Glutamatergic neuron (in vitro differentiated cells): Measurements from ENCODE around the gene PNPLA7. TPM values are rescaled to one million over a fixed set of nuclear protein-coding genes. Genes with fewer than 3 reads are reported as not detected.
A peak's percentile ranks its signal among the peaks of the same experiment; 100 is the strongest.

ENCODE experiments used
- DNase-seq: peaks from one replicate; pipeline ENCODE4 v3.0.0; 2022
- H3K27ac Mint-ChIP-seq: one replicate; pipeline ENCODE4 v1.8.0; 2020; ENCODE audit warnings: mild to moderate bottlenecking, mixed read lengths, inconsistent platforms; ENCODE audit not compliant: unreplicated experiment
- H3K27me3 Mint-ChIP-seq: one replicate; pipeline ENCODE4 v1.8.0; 2020; ENCODE audit warnings: mild to moderate bottlenecking, moderate library complexity, mixed read lengths, inconsistent platforms; ENCODE audit not compliant: unreplicated experiment
- H3K36me3 Mint-ChIP-seq: one replicate; pipeline ENCODE4 v1.8.0; 2020; ENCODE audit warnings: mild to moderate bottlenecking, mixed read lengths, inconsistent platforms; ENCODE audit not compliant: unreplicated experiment
- H3K4me1 Mint-ChIP-seq: one replicate; pipeline ENCODE4 v1.8.0; 2020; ENCODE audit warnings: mild to moderate bottlenecking, low read depth, mixed read lengths, inconsistent platforms; ENCODE audit not compliant: unreplicated experiment
- H3K4me3 Mint-ChIP-seq: one replicate; pipeline ENCODE4 v1.8.0; 2020; ENCODE audit warnings: mild to moderate bottlenecking, mixed read lengths, inconsistent platforms; ENCODE audit not compliant: unreplicated experiment
- H3K9me3 Mint-ChIP-seq: one replicate; pipeline ENCODE4 v1.8.0; 2020; ENCODE audit warnings: mild to moderate bottlenecking, moderate library complexity, mixed read lengths, inconsistent platforms; ENCODE audit not compliant: unreplicated experiment
- total RNA-seq: library from RNA; stranded (reverse); fragmentation: NEBNext Ultra II Directional; extraction: Animal tissue kit (Norgen Biotek cat#: 25700); gene quantifications from one replicate; pipeline ENCODE4 v1.2.1, GENCODE V29; 2021; ENCODE audit not compliant: unreplicated experiment
- TF ChIP-seq, protein P1 (sequence below): fragments of 200-600 bp; sonication (generic); IDR thresholded peaks from one replicate; pipeline ENCODE4 v1.5.0; 2021; ENCODE audit not compliant: partially characterized antibody, unreplicated experiment

PNPLA7 gene
- total RNA-seq, 1 donor from 2014 or later: 6.7 TPM

DNA sequence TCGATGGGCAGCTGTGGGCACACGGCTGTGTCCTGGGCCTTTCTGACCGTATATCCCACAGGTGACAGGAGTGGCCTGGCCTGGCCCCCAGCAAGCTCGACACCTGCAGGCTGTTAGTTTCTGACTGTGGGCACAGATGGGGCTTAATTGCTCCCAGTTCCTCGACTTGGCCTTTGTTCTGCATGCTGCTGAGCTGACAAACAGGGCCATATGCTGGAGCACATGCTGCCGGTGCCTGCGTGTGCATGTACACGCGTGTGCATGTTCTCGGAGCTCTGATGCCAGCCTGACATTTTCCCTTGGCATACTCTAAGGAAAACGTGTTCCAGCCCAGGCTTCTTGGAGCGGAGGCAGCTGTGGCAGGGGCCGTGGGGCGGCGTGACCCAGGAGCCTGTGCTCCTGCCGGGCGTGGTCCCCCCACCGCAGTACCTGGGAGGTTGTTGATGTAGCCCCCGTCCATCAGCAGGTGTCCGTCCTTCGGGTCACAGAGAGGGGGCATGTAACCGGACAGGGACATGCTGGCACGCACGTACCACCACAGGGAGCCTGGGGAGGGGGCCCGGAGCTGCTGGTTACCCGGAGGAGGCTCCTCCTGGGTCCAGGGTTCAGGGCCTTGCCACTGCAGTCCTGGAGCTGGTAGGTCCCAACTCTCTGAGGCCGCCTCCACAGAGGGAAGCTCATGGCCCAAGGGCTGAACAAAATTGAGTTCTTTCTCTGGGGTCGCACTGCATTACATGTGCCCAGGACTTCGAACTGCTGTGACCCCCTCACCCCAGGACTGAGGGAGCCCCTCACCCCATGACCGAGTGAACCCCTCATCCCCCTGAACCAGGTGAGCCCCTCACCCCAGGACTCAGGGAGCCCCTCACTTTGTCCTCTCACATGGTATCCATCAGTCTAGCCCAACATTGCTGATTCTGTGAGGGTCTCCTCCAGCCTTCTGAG, 86.9 kb downstream of the PNPLA7 start:
- TF ChIP-seq, protein P1, sequence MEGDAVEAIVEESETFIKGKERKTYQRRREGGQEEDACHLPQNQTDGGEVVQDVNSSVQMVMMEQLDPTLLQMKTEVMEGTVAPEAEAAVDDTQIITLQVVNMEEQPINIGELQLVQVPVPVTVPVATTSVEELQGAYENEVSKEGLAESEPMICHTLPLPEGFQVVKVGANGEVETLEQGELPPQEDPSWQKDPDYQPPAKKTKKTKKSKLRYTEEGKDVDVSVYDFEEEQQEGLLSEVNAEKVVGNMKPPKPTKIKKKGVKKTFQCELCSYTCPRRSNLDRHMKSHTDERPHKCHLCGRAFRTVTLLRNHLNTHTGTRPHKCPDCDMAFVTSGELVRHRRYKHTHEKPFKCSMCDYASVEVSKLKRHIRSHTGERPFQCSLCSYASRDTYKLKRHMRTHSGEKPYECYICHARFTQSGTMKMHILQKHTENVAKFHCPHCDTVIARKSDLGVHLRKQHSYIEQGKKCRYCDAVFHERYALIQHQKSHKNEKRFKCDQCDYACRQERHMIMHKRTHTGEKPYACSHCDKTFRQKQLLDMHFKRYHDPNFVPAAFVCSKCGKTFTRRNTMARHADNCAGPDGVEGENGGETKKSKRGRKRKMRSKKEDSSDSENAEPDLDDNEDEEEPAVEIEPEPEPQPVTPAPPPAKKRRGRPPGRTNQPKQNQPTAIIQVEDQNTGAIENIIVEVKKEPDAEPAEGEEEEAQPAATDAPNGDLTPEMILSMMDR: no peak
- H3K4me3 Mint-ChIP-seq: no peak overlapping the region
- peaks cover 2% of the 10 kb centered on the region for H3K4me1 Mint-ChIP-seq
- H3K27ac Mint-ChIP-seq: no peak overlapping the region
- H3K36me3 Mint-ChIP-seq: peaks cover 6% of the 10 kb centered on the region
- peaks cover 5% of the 10 kb centered on the region for H3K27me3 Mint-ChIP-seq
- peaks cover 8% of the 10 kb centered on the region for H3K9me3 Mint-ChIP-seq
- DNase-seq: no peak

DNA sequence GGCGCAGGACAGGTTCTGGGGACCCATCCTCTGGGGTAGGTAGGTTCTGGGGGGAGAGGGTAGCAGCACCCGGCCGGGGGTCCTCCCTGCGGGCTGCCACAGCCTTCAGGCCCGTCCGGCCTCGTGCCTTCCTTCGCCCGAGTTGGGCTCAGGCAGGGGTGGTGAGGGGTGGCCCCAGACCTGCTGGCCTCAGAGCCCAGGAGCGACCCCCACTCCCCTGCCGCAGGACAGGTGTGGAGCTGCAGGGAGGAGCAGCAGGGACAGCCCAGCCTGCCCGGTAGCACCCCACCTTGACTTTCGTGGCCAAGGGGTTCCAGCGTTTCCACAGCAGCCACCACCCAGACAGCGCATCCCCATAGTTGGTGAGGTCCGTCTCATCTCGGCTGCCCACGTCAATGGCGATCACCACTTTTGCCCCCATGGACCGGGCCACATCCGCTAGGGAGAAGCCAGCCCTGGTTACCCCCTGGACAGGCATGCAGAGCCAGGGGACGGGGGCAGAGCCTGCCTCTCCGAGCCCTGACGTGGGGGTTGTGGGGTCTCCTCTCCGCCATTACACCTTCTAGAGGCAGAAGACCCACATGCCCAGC, 87.7 kb downstream of the PNPLA7 start:
- TF ChIP-seq, protein P1: no peak
- H3K27ac Mint-ChIP-seq: no peak overlapping the region
- peaks cover 6% of the 10 kb centered on the region for H3K36me3 Mint-ChIP-seq
- peaks cover 2% of the 10 kb centered on the region for H3K4me1 Mint-ChIP-seq
- H3K27me3 Mint-ChIP-seq: peaks cover 5% of the 10 kb centered on the region
- H3K4me3 Mint-ChIP-seq: no peak overlapping the region
- H3K9me3 Mint-ChIP-seq: peaks cover 8% of the 10 kb centered on the region
- DNase-seq: no peak

DNA sequence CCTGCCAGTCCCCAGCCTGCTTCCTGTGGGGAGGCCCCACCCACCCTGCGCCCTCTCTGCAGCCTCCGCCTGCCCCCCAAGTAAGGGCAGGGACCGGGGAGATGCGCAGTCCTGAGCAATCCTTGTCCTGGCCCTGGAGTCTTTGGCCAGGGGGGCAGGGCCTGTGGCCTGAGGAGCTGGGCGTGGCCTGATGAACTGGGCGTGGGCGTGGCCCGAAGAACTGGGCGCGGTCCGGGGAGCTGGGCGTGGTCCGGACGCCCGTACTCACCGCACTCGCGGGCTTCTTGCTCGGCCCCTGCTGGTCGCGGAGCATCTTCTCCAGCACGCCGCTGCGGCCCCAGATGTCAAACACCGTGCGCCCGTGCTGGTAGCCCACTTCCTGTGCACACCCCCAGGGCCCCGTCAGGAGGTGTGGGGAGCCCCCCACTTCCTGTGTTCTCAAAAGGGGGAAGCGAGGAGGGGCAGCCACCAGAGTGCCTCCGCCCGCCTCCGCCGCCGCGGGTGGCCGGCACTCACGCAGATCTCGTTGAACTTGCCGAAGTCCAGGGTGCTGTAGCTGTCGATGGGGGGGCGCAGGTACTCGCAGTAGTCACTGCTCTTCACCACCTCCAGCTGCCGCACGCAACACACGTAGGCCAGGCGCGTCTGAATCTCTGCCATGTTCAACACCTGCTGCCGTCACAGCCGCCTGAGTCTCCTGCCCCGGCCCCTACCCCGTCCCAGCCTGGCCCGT, 88.4 kb downstream of the PNPLA7 start:
- Mint-ChIP-seq H3K36me3 (peaks cover 6% of the 10 kb centered on the region), H3K4me3 (no peak overlapping the region), H3K4me1 (peaks cover 2% of the 10 kb centered on the region), H3K9me3 (peaks cover 8% of the 10 kb centered on the region), H3K27ac (no peak overlapping the region), H3K27me3 (peaks cover 5% of the 10 kb centered on the region)
- TF ChIP-seq, protein P1: no peak
- peak; percentile 22 for DNase-seq

DNA sequence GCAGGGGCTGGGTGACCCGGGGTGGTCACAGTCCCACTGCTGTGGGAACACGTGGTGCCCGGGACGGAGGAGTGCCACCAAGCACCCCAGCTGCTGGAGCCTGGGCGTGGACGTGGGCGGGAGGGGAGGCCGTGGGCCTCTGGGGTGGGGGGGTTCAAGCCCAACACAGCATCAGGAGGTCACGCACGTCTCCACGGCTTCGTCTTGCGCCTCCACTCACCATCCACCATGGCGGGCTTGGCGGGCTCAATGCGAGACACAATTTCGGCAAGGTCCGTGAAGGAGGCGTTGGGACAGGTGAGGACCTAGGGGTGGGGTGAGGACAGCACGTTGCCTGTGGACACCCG, 88.9 kb downstream of the PNPLA7 start:
- Mint-ChIP-seq H3K27ac (no peak overlapping the region), H3K4me1 (peaks cover 4% of the 10 kb centered on the region), H3K27me3 (peaks cover 5% of the 10 kb centered on the region), H3K36me3 (peaks cover 5% of the 10 kb centered on the region), H3K4me3 (no peak overlapping the region), H3K9me3 (peaks cover 9% of the 10 kb centered on the region)
- DNase-seq: no peak
- TF ChIP-seq, protein P1: no peak
